Measurements from ENCODE around the gene CASP8. TPM values are rescaled to one million over a fixed set of nuclear protein-coding genes. Genes with fewer than 3 reads are reported as not detected.

CASP8 gene
- total RNA-seq, 1 donor from 2014 or later: 3.7 TPM

DNA sequence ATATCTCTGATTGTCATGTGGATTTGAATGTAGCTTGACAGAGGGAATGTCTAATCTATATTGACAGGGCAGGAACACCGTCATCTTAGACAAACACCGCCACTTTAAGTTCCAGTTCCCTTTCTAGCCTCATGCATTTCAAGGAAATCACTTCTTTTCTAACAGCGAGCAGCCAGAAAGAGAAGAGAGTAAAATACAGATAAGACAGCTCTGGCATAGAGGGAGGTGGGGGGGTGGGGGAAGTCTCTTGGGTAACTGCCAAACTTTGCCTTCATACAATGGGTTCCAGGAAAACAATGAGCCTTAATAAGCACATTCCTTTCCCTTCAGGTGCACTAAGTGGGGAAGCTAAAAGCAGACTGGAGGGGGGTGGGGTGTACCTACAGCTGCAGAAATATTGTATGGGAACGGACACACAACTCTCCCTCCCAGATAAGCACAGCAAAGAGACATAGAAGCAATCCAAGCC lies 40.2 kb upstream of the CASP8 start:
- intact Hi-C loops (cut with micrococcal nuclease): no loop called here
- Histone ChIP-seq H3K36me3 (peaks cover 18% of the 10 kb centered on the region), H3K4me1 (peaks cover 33% of the 10 kb centered on the region), H3K27me3 (ENCODE audit: low read depth) (no peaks in the 10 kb centered on the region), H3K4me3 (no peak overlapping the region), H3K9me3 (replicated peaks) (no peaks in the 10 kb centered on the region), H3K27ac (replicated peaks) (peak overlapping the region; percentile 68)
- TF ChIP-seq, protein P1, sequence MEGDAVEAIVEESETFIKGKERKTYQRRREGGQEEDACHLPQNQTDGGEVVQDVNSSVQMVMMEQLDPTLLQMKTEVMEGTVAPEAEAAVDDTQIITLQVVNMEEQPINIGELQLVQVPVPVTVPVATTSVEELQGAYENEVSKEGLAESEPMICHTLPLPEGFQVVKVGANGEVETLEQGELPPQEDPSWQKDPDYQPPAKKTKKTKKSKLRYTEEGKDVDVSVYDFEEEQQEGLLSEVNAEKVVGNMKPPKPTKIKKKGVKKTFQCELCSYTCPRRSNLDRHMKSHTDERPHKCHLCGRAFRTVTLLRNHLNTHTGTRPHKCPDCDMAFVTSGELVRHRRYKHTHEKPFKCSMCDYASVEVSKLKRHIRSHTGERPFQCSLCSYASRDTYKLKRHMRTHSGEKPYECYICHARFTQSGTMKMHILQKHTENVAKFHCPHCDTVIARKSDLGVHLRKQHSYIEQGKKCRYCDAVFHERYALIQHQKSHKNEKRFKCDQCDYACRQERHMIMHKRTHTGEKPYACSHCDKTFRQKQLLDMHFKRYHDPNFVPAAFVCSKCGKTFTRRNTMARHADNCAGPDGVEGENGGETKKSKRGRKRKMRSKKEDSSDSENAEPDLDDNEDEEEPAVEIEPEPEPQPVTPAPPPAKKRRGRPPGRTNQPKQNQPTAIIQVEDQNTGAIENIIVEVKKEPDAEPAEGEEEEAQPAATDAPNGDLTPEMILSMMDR (IDR thresholded peaks at IDR 0.05; ENCODE audit: borderline replicate concordance): no peak
- peak; percentile 24 for DNase-seq

DNA sequence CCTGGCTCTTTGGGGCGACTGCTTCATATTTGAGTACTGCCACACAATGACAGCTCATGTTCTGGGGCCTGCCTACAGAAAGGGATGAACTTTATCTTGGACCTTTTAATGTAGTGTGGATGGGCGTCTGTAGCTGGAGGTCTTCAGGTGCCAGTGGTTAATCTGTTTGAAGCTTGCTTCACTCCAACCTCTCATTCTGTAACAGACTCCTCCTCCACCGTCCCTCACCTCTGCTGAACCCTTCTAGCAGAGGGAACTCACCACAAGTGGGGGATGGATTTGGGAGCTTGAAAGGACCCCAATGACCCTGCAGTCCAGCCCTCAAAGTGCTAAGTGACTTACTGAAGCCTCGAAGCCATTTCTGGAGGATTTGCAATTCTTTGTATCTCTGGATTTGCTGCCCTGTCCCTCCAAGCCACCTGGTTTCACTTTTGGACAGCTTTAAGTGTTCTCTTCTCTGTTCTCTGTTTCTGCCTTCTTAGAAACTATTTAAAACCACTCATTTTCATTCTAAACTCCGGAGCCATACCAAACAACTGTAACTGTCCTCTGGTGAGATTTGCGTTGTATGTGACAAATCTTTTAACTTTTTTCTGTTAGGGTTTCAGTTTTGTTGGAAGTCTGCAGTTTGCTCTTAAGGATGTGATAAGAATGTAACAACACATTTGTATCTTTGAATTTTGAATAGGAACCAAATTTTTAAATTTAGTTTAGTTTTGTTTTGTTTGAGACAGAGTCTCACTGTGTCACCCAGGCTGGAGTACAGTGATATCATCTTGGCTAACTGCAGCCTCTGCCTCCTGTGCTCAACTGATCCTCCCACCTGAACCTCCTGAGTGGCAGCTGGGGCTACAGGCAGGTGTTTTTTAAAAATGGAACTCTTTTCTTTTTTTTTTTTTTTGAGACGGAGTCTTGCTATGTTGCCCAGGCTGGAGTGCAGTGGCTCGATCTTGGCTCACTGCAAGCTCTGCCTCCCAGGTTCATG lies 37.0 kb upstream of the CASP8 start:
- Histone ChIP-seq H3K27ac (replicated peaks) (no peak overlapping the region), H3K4me1 (peaks cover 38% of the 10 kb centered on the region), H3K9me3 (replicated peaks) (no peaks in the 10 kb centered on the region), H3K27me3 (ENCODE audit: low read depth) (no peaks in the 10 kb centered on the region), H3K36me3 (peaks cover under 1% of the 10 kb centered on the region), H3K4me3 (no peak overlapping the region)
- no peak for DNase-seq
- intact Hi-C loops (cut with micrococcal nuclease): no loop called here
- TF ChIP-seq, protein P1 (IDR thresholded peaks at IDR 0.05; ENCODE audit: borderline replicate concordance): no peak

DNA sequence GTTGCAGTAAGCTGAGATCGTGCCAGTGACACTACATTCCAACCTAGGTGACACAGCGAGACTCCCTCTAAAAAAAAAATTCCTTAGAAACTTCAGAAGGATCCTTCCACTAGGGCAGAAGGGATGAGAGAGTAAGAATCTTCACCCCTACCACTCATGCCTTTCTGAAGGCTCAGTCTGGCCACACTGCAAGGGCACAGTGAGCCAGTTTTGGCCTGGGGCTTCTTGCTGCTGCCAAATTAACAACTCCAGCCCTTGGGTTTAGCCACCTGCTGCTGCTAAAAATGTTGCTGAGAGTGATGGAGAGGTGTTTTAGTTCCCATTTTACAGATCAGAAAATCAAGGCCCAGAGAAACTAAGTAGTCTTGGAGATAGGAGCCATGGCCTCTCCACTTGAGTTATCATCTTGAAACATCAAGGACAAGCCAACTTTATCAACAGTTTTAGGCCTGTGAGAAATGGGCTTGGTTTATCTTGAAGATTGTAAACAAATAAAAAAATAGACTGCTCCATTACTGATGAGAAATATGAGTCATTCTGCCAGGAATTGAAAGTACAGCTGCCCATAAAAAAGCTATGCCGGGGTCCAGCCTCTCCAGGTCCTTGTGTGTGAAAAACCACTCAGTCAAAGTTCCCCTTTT lies 31.9 kb upstream of the CASP8 start:
- intact Hi-C loops (cut with micrococcal nuclease): no loop called here
- Histone ChIP-seq H3K27ac (replicated peaks) (peak overlapping the region; percentile 72), H3K4me1 (peaks cover 29% of the 10 kb centered on the region), H3K27me3 (ENCODE audit: low read depth) (no peaks in the 10 kb centered on the region), H3K4me3 (no peak overlapping the region), H3K9me3 (replicated peaks) (no peaks in the 10 kb centered on the region), H3K36me3 (no peaks in the 10 kb centered on the region)
- TF ChIP-seq, protein P1 (IDR thresholded peaks at IDR 0.05; ENCODE audit: borderline replicate concordance): no peak
- no peak for DNase-seq

DNA sequence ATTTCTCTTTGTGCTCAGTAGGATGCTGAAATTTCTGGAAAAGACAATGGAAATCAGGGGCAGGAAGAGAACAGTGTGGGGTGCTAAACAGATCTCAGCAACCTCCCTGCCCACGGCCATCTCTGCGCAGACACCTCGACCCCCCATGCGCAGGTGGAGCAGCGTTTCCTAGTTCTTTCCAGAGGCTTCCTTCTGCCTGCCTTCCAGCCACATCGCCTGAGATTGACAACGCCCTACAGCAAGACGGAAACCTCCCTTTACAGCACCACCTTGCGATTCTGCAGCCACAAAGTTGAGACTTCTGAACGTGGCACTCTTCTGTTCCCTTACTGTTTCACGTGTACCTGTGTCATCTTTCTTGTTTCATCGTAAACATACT lies 31.4 kb upstream of the CASP8 start:
- DNase-seq: no peak
- H3K27me3 ChIP-seq (ENCODE audit: low read depth): no peaks in the 10 kb centered on the region
- no peaks in the 10 kb centered on the region for H3K36me3 ChIP-seq
- no peak overlapping the region for H3K4me3 ChIP-seq
- intact Hi-C loops (cut with micrococcal nuclease): no loop called here
- H3K4me1 ChIP-seq: peaks cover 30% of the 10 kb centered on the region
- TF ChIP-seq, protein P1 (IDR thresholded peaks at IDR 0.05; ENCODE audit: borderline replicate concordance): no peak
- H3K9me3 ChIP-seq (replicated peaks): no peaks in the 10 kb centered on the region
- peak overlapping the region; percentile 72 for H3K27ac ChIP-seq (replicated peaks)

DNA sequence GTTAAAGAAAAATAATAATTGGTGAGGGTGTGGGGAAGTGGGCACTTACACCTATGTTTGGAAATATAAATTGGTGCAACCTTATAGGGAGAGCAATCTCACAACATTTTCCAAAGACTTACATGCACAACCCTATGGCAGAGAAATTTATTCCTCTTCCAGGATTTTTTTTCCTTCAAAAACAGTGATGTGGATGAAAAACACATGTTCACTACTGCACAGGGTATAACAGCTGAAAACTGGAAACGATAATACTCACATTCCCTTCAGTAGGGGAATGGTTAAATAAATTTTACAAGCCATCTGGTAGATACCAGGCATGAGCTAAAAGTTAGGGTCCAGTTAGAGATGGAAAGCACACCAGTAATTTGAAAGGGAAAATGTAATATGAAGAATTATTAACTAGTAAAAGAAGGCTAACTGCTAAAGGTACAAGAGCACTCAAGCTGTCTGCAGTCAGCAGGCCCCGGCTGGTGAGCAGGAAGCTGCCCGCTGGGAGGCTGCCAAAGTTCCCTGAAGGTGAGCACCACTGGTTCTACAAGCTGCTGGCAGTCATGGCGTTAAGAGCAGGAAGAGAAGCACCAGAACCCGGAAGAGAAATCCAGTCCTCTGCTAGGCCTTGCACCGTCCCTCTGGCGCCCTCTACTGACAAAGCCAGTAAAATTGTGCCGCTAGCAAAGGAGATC lies 28.4 kb upstream of the CASP8 start:
- Histone ChIP-seq H3K4me3 (peak overlapping the region; percentile 36), H3K36me3 (no peaks in the 10 kb centered on the region), H3K4me1 (peaks cover 41% of the 10 kb centered on the region), H3K27ac (replicated peaks) (peak overlapping the region; percentile 62), H3K9me3 (replicated peaks) (no peaks in the 10 kb centered on the region), H3K27me3 (ENCODE audit: low read depth) (no peaks in the 10 kb centered on the region)
- TF ChIP-seq, protein P1 (IDR thresholded peaks at IDR 0.05; ENCODE audit: borderline replicate concordance): peak; percentile 90
- intact Hi-C loops (cut with micrococcal nuclease): loop anchor here (5.0 kb wide), 1 partner anchor 45 kb away; no protein-coding TSS in a partner anchor
- DNase-seq: peak; percentile 77

Measured in left ventricle myocardium inferior (tissue), 1 donor.